NOMO-1 treated with dmso at 0.1 percent for 144 hours (cell line): ENCODE results near the gene PFN4.
"Not testable (repeated sequence)": the region's sequence is repeated elsewhere in the genome, so short reads cannot be mapped to it uniquely, and the experiment has no call there.

ENCODE experiments used
- DNase-seq: peaks from one replicate; lab custom pipeline; 2025; ENCODE audit not compliant: unreplicated experiment; lab: John Stamatoyannopoulos, UW

Gene PFN4

GRCh38 chr2:24115057-24115456 lies 8.1 kb downstream of the PFN4 start:
- DNase-seq: no peak

- DNase-seq: no peak
Measured at GRCh38 chr2:24111407-24111901, 11.7 kb downstream of the PFN4 start.

DNA sequence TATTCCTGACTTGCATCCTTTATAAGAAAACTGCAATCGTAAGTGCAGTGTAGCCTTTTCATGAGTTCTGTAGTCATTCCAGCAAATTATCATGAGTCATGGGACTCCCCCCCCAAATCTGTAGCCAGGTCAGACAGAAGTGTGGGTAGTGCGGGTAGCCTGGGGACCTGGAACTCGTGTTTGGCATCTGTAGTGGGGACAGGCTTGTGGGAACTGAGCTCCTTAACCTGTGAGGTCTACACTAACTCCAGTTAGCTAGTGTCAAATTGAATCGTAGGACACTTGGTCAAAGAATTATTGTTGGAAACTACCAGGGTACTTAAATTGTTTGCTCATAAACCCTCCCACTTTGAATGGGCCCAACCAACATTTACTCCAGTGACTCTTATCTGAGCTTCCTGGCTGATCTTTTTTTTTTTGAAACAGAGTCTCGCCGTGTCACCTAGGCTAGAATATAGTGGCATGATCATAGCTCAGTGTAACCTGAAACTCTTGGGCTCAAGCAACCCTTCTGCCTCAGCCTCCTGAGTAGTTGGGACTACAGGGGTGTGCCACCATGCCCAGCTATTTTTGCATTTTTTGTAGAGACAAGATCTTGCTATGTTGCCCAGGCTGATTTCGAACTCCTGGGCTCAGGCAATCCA lies 12.4 kb downstream of the PFN4 start:
- no peak for DNase-seq

GRCh38 chr2:24109431-24109830 lies 13.7 kb downstream of the PFN4 start:
- DNase-seq: not testable (repeated sequence)

DNA sequence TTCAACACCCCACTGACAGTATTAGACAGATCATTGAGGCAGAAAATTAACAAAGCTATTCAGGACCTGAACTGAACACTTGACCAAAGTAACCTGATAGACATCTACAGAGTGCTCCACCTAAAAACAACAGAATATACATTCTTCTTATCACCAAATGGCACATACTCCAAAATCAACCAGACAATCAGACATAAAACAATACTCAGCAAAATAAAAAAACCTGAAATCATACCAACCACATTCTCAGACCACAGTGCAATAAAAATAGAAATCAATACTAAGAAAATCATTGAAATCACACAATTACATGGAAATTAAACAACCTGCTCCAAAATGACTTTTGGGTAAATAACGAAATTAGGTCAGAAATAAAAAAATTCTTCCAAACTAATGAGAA lies 15.8 kb downstream of the PFN4 start:
- no peak for DNase-seq

- no peak for DNase-seq
Measured at GRCh38 chr2:24106786-24107185, 16.3 kb downstream of the PFN4 start.

DNA sequence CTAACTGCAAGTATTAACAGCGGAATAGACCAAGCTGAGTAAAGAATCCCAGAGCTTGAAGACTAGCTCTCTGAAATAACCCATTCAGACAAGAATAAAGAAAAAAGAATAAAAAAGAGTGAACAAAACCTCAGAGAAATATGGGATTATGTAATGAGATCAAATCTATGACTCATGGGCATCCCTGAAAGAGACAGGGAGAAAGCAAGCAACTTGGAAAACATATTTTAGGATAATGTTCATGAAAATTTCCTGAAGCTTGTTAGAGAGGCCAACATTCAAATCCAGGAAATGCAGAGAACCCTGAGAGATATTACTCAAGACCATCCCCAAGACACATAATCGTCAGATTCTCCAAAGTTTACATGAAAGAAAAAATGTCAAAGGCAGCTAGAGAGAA lies 17.3 kb downstream of the PFN4 start:
- DNase-seq: no peak

GRCh38 chr2:24104906-24105305 lies 18.2 kb downstream of the PFN4 start:
- DNase-seq: no peak

DNA sequence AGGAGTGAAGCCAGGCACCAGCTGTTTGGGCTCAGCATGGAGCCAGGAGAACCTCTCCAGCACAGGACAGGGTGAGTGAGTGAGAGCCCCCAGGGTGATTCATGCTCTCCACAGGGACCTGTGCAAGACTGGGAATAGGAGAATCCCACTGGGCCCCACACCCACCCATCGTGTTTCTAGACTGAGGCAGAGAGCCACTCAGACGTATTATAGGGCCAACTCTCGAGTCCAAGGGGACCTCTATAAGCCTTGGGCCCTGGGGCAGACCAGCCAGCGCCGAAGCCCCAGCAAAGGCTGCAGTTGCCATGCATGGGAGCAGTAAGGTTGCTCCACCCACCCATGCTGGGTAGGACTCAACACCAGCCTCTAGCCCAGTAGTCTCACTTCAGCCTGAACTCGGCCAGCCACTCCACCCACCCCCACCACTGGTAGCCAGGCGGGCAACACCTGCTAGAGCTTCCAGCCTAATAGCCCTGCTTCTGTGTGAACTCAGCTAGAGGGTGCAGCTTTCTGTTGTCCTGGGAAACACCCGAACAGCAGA lies 19.0 kb downstream of the PFN4 start:
- DNase-seq: no peak

DNA sequence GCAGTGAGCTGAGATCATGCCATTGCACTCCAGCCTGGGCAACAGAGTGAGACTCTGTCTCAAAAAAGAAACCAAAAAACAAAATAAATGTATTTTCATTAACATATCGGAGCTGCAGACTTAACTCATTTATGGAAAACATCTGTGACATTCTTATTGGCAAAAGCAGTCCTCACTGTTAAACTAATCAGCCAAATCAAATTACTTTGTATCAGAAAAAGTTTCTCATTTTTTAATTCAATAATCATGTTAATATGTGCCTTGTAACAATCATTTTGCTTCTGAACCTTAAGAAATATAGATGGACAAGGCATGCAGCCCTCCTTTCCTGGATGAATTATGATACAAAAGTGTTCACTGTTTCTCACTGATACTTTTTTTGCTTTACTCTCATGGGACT lies 20.5 kb downstream of the PFN4 start:
- DNase-seq: no peak

GRCh38 chr2:24101992-24102391 lies 21.1 kb downstream of the PFN4 start:
- DNase-seq: no peak

- not testable (repeated sequence) for DNase-seq
Measured at GRCh38 chr2:24100732-24101131, 22.4 kb downstream of the PFN4 start.

GRCh38 chr2:24095171-24095677 lies 27.9 kb downstream of the PFN4 start:
- not testable (repeated sequence) for DNase-seq

- not testable (repeated sequence) for DNase-seq
Measured at GRCh38 chr2:24093270-24093669, 29.9 kb downstream of the PFN4 start.

- DNase-seq: peak; percentile 63
Measured at GRCh38 chr2:24088821-24089359, 34.2 kb downstream of the PFN4 start.

DNA sequence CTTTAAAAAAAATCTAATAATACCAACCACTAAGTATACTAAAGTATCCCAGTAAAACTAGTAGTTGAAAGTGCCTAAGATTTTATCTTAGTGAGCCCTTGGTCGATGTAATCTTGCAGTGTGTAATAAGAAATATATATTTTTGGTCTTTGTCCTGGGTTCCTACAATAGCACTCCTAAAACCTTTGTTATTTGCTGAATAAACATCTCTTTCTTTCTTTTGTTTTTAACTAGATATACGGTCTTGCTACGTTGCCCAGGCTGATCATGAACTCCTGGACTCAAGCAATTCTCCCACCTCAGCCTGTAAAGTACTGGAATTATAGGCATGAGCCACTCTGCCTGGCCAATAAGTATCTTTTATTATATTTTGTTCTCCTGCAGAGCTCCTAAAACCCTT lies 36.1 kb downstream of the PFN4 start:
- no peak for DNase-seq

DNA sequence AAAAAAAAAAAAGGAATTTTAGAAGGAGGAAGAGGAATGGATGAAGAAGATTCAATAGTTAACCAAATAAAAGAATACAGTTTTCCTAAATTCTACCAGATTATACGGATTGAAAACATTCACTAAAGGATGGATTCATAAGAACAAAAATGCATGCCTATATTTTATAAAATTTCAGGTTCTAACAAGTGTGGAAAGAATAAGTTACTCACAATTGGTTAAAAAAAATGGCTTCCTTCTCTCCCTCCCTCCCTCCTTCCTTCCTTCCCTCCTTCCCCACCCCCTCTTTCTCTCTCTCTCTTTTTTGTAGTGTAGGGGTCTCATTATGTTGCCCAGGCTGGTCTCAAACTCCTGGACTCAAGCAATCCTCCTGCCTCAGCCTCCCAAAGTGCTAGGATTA lies 36.9 kb downstream of the PFN4 start:
- DNase-seq: no peak

DNA sequence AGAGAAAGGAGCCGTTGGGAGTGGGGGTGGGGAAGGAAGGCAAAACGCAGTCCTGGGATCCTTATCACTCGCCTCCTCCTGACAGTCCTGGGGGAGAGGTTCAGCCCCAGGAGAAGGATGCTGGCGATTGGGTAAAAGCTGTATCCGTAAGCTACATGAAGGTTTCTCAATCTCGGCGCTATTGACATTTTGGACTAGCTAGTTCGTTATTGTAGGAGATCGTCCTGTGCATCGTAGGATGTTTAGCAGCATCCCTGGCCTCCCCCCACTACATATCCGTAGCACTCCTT lies 38.0 kb downstream of the PFN4 start:
- DNase-seq: no peak

DNA sequence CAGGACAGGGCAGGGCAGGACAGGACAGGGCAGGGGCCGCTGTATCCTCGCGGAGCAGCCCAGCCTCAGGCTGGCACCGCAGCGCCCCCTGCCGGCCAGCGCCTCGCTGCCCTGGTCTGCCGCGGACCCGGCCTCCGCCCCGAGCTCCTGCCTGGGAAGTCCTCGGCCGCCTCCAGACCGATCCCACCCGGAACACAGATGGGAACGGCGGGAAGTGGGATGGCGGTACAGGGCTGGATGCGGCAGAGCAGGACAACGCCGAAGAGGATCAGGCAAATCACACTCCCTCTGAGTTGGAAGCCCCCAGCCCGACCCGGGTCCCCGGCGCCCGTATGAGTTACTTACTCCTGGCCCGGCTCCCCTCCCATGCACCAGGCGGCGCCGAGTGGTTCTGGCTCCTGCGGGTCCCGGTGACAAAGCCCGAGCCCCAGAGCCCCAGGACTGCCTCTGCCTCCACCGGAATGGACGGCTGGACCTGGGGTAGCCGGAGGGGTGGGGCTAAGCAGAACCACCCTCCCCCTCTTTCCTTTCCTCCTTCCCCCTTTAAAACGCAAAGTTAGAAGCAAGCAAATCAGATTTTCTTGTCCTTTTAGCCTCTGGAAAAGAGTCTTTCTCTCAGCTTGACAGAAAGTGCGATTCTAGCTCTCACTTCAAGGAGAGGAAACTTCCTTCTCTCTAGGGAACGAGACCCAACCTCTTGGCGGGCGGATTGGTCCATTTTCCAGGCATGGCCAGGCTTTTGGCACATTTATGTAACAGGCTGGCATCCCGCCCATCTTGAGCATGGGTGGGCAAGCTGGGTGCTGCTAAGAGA lies 38.5 kb downstream of the PFN4 start, which contains the start of gene TP53I3:
TSS of gene TP53I3 (minus strand) at position 449 of the 814 bp plus-strand sequence. CDS start 508 bp downstream, outside the sequence.
- no peak for DNase-seq

DNA sequence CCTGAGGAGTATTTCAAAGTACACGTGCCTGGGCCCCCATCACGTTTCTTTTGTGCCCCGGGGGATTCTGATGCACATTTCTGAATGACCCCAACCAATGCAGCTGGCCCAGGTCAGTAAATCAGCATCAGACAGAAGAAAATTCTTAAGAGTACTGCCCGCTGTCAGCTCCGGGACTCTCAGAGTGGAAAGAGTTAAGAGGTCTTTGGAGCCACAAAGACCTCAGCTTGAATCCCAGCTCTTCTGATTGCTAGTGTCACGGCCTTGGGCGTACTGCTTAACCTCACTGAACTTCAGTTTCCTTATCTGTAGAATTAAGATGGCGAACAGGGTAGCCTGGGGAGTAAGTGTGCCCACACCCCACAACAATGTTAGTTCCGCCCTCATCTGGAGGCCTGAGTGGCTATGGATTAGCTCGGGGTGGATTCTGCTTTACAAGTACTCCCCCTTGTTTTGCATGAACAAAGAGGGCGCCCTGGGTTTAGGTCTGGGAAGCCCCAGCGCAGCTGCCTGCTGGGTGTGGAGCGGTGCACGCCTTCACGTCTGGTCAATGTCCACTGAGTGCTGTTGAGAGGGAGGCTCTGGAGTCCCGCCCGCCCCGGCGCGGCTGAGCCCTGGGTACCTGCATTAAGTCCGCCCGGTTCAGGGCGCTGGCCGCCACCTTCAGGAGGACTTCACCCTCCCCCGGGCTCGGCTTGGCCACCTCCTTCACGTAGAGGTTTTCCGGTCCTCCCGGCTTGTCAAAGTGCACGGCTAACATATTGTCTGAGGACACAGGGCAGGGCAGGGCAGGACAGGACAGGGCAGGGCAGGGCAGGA lies 39.4 kb downstream of the PFN4 start:
- no peak for DNase-seq
